ENCODE measurements around the gene AFTPH. TPM values are rescaled to one million over a fixed set of nuclear protein-coding genes. Genes with fewer than 3 reads are reported as not detected.

Gene AFTPH
- total RNA-seq, 4 donors from 2014 or later: 30.3 to 52.8 (median 43.8) TPM

DNA sequence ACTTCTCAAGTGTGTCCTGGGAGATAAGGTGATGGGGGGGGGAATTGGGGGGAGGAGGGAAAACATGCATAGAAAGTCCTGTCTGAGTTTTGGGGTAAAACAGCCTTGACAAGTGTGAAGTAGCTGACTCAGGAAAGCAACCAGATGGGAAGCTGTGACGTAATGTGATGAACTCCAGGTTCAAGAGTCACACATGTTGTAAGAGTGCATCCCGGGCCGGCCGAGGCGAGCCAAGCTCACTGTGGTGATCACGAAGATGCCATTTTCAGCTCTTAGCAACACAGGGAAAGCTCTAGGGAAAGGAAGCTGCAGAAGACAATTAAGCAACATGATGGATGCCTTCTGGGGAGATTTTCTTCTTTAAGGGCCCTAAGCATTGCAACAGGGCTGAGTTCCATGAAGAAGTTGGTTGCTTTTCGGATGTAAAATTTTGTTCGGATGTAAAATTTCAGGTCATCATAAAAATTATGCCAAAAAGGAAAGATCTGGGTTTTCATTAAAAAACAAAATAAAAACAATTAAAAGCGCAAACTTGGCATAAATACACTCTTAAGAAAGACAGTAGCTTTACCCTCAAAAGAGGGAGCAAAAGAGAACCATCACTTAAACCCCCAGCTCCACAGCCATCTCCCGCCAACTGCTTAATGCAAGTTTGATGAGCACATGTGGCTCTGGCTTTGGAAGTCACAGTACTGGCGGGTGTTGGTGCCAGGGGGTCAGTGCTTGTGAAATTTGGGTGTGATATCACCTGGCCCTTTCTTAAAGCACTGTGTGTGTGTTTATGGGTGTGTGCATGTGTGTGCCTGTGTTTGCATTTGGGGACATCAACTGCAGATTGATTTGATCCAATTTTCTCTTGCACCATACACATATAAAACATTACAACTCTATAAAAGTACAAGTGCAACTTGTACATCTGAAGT is 110.5 kb downstream of the AFTPH start:
- DNase-seq: no peak
- H3K9me3 ChIP-seq: no peaks in the 10 kb centered on the region
- no peak overlapping the region for H3K27ac ChIP-seq
- H3K27me3 ChIP-seq: no peaks in the 10 kb centered on the region
- no peak for TF ChIP-seq POLR2A (IDR thresholded peaks at IDR 0.05)
- TF ChIP-seq, protein P1, sequence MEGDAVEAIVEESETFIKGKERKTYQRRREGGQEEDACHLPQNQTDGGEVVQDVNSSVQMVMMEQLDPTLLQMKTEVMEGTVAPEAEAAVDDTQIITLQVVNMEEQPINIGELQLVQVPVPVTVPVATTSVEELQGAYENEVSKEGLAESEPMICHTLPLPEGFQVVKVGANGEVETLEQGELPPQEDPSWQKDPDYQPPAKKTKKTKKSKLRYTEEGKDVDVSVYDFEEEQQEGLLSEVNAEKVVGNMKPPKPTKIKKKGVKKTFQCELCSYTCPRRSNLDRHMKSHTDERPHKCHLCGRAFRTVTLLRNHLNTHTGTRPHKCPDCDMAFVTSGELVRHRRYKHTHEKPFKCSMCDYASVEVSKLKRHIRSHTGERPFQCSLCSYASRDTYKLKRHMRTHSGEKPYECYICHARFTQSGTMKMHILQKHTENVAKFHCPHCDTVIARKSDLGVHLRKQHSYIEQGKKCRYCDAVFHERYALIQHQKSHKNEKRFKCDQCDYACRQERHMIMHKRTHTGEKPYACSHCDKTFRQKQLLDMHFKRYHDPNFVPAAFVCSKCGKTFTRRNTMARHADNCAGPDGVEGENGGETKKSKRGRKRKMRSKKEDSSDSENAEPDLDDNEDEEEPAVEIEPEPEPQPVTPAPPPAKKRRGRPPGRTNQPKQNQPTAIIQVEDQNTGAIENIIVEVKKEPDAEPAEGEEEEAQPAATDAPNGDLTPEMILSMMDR (IDR thresholded peaks at IDR 0.05): no peak
- no peak overlapping the region for H3K4me3 ChIP-seq
- H3K36me3 ChIP-seq: peaks cover 7 to 64% (median 16%) of the 10 kb centered on the region in 3 donors
- intact Hi-C loops (cut with DNase I): no loop called here
- 65 to 74% methylated on average over 11 of the region's 11 CpGs for WGBS, 2 donors
- peaks cover 29 to 95% (median 68%) of the 10 kb centered on the region in 3 donors for H3K4me1 ChIP-seq

DNA sequence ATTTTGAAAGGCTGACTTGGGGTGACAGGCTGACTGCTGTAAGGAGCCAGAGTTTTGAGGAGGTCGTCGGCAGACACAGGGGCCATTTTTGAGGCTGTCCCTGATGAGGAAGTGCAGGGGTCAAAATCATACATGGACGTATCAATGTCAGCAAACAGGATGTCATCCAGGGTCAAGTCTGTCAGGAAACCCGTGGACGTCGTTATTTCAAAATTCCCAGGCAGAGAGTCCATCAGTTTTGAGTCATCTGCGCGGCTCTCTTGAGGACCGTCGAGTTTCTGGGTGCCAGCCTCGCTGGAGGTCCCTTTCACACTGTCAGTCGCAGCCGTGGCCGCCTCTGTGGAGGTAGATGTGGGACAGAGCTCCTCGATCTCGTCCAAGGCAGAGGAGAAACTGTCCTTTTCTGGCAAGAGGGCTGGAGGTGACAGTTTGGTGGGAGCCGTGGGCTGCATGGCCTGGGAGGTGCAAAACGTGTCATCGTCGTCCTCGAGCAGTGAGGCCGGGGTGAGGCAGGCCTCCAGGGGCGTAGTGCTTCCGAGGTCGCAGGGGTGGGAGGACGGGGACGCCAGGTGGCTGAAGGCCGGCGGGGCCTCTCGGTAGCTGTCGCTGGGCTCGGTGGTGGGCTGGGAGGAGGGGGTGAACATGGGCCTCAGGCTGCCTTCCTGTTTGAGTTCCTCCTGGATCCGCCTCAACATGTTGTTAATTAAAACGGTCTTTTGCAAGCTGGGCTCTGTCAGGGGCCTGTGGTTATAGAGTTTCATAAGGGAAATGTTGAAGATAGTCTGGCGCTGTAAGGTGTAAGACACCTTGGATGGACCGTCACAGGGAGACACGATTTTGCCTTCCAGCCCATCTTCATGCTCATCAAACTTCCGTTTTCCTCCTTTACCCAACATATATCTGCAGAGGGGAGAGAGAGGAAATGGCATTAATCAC is 112.1 kb downstream of the AFTPH start:
- TF ChIP-seq POLR2A (IDR thresholded peaks at IDR 0.05): no peak
- TF ChIP-seq, protein P1 (IDR thresholded peaks at IDR 0.05): no peak
- peaks cover 7 to 57% (median 16%) of the 10 kb centered on the region in 3 donors for H3K36me3 ChIP-seq
- H3K4me3 ChIP-seq: no peak overlapping the region
- intact Hi-C loops (cut with DNase I): no loop called here
- WGBS, 2 donors: 38 to 58% methylated on average over 10 to 21 of the region's 38 CpGs
- H3K9me3 ChIP-seq: no peaks in the 10 kb centered on the region
- H3K27me3 ChIP-seq: no peaks in the 10 kb centered on the region
- DNase-seq: no peak
- peak overlapping the region; percentile 74 to 80 (median 78) for H3K27ac ChIP-seq
- peaks cover 40 to 95% (median 71%) of the 10 kb centered on the region in 3 donors for H3K4me1 ChIP-seq

DNA sequence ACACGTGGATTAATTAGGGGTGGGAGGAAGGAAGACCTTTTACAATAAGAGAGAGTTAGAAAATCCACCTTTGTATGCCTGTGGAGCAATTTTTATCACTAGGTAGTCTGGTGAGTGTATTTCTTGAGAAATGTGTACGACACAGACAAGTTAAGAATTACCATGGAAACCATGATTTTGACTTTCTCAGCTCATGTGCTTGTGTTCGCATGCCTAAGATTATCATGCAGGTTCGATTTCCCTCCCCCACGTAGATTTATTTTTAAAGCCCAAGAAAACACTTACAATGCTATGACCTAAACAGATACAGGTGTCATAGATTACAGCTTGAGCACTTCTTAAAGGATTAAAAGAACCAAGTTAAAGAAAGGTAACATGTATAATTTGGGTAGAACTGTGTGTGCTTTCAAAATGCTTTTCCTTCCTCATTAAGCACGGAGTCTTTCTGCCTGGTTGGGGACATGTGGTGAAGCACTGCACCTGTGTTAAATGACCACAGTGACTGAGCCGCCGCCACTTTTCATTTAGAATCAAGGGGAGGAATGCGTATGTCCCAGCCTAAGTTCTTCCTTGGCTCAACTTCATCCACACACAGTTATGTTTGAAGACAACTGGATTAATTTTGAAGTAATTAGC is 113.0 kb downstream of the AFTPH start:
- Histone ChIP-seq H3K4me3 (no peak overlapping the region), H3K4me1 (peaks cover 40 to 99% (median 78%) of the 10 kb centered on the region in 3 donors), H3K9me3 (no peaks in the 10 kb centered on the region), H3K27ac (peak overlapping the region; percentile 74 to 80 (median 78)), H3K36me3 (peaks cover 7 to 53% (median 16%) of the 10 kb centered on the region in 3 donors), H3K27me3 (no peaks in the 10 kb centered on the region)
- no peak for DNase-seq
- 46 to 47% methylated on average over 9 of the region's 9 CpGs for WGBS, 2 donors
- intact Hi-C loops (cut with DNase I): no loop called here
- no peak for TF ChIP-seq POLR2A (IDR thresholded peaks at IDR 0.05)
- TF ChIP-seq, protein P1 (IDR thresholded peaks at IDR 0.05): no peak

DNA sequence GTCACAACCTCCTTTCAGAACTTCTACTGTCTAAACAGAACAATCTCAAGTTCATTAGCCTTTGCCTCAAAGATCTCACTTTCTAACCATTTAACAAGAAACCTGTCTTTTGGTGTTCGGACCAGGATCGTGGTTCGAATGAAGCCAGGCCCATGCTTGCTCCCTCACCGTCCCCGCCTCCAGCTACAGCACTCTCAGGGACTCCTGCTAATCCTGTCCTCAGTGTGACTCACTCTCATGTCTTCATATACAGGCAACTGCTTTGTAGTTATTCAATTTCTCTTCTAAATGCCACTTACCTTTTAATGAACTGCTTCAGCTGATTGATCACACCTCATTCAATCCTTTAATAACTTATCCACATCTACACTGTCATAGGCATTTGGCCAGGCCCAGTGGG is 113.8 kb downstream of the AFTPH start:
- TF ChIP-seq, protein P1 (IDR thresholded peaks at IDR 0.05): no peak
- TF ChIP-seq POLR2A (IDR thresholded peaks at IDR 0.05): no peak
- DNase-seq: no peak
- intact Hi-C loops (cut with DNase I): no loop called here
- 44 to 53% methylated on average over 5 of the region's 5 CpGs for WGBS, 2 donors
- Histone ChIP-seq H3K36me3 (peaks cover 7 to 45% (median 16%) of the 10 kb centered on the region in 3 donors), H3K27ac (peak overlapping the region; percentile 74 to 80 (median 78)), H3K9me3 (no peaks in the 10 kb centered on the region), H3K27me3 (no peaks in the 10 kb centered on the region), H3K4me1 (peaks cover 40 to 100% (median 80%) of the 10 kb centered on the region in 3 donors), H3K4me3 (no peak overlapping the region)

All from esophagus squamous epithelium (tissue), 5 donors.